GM18873 (cell line): ENCODE results near the gene REPS2.

ENCODE experiments used
- ATAC-seq: cut with Tn5 transposase; IDR thresholded peaks from one replicate; pipeline ENCODE4 v1.9.1; 2021; ENCODE audit warnings: mild to moderate bottlenecking, moderate library complexity, moderate number of reproducible peaks; ENCODE audit not compliant: unreplicated experiment, low FRiP score

The REPS2 gene

DNA sequence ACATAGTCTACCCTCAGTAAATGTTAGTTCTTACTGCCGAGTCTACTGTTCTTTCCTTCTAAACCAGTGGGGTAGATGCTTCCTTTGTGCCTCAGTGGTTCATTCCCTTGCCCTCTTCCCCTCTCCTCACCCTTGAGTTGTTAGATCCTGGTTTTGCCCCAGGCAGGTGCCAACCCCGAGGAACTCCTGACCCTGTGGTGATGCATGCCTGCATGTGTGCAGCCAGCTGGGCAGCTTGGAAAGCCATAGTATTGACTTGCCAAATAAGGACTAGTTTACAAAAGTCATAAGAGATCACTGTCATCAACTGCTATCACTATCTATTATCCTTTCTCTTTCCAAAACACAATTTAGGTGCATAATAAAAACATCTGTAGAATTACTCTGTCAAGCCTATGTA lies 50.9 kb downstream of the REPS2 start:
- no peak for ATAC-seq

DNA sequence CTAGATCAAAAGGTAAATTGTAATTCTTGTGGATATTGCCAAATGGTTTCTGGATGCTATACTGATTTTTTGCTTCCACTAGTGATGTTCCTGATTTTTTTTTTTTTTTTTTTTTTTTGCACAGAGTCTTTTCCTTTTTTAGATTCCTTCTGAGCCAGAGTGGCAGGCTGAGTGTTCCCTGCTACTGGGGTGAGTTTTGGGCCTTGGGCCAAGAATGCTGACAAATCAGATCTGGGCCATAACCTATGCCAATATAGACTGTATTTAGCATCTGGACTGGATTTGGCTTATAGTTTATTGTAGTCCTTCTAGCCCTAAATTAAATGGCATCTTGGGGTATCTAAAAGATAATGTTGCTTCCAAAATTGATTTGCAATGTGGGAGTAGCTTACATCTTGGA lies 52.8 kb downstream of the REPS2 start:
- ATAC-seq: no peak

DNA sequence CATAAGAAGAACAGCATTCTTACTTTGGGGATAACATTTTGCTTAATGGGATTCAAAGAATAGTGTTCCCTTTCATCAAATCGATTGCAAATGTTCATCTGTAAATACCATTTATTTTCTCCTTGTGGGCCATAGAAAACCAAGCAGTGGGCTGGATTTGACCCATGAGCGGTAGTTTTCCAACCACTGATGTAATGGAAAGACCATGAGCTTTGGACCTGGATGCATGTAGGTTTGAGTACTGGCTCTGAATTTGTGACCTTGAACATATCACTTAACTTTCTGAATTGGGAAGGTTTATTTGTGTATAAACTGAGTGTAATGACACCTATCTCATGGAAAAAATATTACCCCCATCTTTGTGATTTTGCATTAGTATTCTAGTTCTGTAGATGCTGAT lies 54.3 kb downstream of the REPS2 start:
- no peak for ATAC-seq

DNA sequence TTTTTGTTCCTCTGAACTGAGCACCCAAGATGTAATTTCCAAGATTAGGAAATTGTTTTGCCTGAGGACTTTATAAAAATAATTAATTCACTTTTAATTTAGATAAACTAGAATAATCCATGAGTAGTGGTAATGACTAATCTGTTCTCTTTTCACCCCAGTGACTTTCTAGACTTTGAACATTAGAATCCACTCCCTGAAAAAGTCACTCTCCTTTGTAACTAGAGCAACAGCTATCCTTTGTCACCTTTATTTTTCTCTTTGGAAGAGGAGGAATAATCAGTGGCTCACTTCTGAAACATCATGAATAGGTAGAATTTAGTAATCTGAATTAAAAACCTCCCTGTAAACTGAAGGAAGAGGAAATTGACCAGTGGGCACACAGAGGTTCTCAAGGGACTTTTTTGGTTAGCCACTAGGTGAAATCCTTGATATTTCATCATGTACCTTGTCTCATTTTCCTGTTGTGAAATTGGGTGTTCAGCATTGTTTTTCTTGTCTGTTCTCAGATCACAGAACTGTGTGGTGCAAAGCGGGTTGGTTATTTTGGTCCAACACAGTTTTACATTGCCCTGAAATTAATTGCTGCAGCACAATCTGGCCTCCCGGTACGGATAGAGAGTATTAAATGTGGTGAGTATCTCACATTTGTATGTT lies 59.4 kb downstream of the REPS2 start:
- no peak for ATAC-seq

DNA sequence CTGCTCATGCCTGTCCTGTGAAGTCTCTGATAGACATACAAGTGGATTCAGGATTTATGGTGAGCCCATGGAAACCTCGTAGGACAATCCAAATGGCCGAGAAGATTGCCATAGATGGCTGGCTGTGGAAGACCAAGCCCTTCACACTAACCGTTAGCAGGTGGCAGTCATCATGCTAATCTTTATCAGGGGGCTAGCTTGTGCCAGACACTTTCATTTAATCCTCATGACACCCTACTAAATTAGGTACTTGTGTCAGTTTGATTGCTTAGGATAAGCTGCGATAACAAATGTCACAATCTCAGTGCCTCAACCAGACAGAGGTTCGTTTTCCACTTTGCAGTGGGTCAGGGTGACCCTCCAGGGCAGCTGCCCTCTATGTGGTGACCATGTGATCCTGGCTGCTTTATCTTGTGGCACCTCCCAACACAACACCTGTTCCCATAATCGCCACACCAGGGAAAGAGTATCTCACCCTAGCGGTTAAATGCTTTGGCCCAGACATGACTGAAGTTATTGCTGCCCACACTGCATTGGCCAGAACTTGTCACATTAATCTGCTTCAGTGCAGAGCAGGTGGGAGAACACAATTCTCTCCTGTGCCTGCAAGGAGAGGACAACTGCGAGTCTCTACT lies 60.8 kb downstream of the REPS2 start:
- no peak for ATAC-seq

DNA sequence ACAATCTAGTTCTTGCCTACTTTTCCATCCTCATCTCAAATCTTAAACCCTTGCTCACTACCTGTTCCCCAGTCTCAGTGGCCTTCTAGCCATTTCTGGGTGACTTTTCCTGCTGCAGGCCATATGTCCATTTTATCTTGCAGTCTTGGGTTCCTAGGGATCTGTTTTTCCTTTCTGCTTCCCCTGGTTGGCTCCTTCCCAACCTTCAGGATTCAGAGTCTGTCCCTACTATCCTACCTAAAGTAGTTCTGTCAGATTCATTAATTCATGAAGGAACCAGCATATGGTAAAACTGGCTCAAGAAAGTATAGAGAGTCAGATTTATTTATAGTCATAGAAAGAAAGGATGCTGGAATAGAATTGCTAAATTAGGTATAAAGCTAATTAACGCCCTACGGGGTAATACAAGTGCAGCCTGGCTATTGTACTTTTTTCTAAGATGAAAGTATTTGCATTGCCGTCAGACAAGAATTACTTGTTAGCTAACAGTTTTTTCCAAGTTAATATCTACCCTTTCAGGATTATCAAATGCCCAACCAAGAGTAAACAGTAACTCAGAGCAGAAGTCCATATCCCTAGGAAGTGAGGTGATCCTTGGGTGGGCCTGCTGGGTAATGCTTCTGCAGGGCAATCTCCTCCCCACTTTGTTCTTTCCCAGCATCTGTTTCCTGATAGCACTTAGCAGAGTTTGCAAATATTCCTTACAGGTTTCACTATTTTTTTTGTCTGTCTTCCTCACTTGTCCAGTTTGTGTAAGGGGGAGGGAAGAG lies 63.6 kb downstream of the REPS2 start:
- ATAC-seq: no peak

DNA sequence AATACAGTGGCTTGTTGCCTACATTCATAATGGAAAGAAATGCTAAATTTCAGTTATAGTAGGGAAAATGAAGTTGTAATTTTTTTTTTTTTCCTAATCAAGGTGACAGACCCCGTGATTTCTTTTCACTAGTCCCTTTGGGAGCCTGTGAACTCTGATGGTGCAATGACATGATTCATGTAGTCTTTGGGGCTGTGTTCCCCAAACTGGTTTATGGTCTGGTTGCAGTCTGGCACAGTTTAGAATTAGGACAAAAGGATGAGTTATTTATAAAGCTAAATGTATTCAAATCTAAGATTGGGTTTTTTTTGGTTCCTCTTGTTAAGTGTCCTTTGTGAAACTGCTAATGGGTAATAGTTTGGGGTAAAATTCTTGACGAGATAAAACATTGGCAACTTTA lies 66.0 kb downstream of the REPS2 start:
- no peak for ATAC-seq

DNA sequence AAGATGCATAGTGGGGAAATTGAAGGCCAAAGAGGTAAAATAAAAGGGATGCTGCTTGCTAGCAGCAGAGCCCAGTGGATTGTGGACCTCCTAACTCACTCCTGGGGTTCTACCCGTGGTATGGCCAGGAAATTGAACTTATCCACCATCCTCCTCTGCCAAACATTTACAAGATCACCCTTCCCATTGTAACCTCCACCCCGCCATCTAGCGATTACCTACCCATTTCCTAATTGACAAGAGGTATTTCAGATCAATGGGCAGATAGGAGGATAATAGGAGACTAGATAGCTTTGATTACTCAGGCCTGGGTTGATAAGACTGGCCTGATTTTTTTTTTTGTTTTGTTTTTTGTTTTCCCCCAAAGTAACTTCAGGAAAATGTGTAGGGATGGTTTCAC lies 67.8 kb downstream of the REPS2 start:
- no peak for ATAC-seq

DNA sequence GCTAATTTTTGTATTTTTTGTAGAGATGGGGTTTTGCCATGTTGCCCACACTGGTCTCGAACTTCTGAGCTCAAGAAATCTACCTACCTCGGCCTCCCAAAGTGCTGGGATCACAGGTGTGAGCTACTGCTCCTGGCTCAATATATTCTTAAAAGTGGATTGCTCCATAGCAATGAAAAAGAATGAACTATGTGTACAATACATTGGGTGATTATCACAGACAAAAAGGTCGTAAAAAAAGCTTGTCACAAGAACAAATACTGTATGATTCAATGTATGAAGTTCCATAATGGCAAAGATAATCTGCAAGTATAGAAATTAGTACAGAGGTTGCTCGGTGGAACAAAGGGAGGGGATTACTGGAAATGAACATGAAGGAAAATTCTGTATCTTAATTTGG lies 70.7 kb downstream of the REPS2 start:
- ATAC-seq: no peak

DNA sequence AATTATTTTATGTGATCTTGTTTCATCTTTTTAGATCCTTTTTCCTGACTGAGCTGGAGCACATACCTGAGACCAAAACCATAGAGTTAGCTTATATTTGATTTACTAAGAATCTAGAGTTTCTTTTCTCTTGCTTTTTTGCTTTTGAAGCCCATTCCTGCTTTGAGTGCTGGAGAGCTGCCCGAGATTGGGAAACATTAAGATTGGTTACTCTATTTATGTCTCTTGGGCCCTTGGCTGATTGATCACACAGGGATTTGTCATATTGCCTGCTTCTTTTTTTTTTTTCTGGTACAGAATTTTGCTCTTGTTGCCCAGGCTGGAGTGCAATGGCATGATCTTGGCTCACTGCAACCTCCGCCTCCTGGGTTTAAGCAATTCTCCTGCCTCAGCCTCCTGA lies 73.9 kb downstream of the REPS2 start:
- ATAC-seq: no peak

DNA sequence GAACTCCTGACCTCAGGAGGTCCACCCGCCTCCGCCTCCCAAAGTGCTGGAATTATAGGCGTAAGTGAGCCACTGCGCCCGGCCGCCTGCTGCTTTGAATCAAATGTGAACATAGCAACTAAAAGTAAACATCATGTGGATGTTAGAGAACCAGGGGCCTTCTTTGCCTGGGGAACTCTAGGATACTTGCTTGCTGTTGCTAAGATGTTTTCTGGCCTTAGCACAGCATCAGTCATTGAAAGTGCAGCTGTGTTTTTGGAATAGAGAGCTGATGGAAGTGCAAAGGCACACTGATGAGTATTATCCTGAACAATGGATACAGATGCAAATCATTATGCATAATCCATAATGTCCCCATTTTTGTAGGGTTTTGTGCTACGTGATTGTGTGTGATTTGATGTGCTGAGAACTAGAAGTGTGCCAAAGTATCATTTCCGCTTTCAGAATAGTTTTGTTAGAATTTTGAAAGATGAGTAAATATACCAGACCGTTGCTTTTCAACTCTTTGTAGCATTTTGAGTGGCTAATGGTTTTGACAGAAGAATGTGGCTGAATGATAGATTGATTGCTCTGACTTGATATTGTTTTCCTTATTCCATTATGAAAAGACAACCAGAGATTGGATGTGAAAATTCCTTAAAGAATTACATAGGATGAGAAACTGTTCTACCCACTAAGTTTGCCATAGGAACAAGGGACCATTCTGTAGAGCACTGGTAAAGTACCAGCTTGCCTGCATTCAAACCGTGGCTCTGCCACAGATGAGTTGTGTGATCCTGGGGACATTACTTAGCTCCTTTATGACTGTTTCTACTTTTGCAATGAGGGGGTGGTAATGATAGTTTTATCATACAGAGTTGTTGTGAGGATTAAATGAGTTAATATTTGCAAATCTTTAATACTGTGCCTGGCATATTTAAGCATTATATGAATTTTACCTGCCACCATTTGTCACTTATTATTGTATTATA lies 74.7 kb downstream of the REPS2 start:
- no peak for ATAC-seq

DNA sequence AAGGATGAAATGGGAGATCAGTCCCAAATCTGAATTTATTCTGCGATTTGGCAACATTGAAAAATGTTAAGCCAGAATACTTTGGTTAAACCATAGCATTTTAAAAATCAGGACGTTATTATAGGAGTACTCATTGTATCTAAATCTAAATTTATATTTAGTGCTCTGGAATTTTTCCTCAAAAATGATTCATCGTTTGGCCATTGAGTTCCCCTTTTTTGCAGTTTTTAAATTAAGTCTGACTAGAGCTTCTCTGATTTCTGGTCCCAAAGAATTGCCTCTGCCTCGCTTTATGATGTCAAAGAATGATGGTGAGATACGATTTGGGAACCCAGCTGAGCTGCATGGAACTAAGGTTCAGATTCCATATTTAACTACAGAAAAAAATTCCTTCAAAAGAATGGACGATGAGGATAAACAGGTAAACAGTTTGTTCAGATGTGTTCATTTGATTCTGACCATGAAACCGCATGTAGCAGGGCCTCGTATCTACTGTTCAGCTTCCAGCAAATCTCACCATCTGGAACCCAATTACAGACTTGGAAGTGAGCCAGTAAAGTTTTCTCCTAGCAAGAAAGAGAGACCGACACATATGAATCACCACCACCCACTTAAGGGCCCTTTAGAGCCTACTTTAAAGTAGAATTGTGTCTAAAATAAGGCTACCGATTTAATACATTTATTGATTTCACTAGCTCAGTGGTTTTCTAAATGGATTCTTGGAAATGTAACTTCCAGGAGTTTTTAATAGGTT lies 75.6 kb downstream of the REPS2 start:
- no peak for ATAC-seq

DNA sequence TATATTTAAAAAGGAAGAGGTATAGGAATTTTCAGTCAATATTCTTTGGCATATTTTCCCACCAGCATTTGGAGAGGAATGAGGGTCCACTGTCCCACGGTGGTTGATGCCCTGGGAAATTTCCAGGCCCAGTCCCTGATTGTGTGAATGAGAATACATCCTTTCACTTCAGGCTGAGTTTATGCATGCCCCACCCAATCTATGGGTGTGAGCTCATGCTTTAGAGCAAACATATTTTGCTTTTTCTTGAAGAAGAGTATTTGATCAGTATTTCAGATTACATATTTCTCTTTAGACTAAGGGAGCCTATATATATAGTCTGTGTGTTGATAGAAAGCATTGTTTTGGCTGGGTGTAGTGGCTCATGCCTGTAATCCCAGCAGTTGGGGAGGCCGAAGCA lies 77.2 kb downstream of the REPS2 start:
- no peak for ATAC-seq

DNA sequence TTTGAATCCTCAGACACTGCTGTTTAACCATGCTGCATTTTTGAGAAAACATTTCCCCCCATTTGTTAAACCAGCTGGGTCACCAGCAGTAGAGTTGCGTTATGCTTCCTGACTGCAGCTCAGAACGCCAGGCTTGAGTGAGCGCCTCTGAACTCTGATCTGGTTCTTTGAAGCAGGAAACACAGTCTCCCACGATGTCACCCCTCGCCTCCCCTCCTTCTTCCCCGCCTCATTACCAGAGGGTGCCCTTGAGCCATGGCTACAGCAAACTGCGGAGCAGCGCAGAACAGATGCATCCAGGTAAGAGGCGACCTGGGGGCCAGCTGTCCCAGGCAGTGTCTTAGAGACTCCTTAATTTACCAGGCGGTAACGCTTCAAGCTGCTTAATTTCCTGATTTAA lies 78.4 kb downstream of the REPS2 start:
- ATAC-seq: no peak

DNA sequence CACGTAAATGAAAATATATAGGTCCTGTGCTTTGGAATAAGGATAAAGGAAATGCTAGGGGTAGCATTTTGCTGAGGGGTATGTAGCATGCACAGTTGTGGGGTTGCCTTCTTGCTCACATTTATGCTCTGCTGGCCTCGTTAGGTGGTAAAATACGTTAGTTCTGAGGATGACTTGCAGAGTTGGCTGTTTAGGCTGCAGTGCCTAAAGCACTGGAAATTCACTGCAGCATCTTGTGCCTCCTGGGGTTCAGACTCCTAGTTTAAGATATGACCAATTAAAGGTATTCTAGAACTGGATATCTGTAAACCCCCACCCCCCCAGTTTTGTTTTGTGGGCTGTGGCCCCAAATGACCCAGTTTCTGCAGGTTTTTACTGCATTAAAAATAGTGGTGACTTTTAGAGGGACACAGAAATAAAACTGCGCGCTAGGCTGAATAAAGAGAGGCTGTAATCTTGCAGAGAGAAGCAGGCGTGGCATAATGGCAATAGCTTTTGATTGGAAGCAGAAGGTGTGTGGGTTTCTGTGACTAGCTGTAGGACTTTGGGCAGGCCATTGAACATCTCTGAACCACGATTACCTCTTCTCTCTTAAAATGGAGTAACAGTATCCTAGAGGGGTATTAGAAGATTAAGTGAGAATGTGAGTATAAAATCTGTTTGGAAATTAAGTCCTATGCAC lies 79.3 kb downstream of the REPS2 start:
- ATAC-seq: no peak

DNA sequence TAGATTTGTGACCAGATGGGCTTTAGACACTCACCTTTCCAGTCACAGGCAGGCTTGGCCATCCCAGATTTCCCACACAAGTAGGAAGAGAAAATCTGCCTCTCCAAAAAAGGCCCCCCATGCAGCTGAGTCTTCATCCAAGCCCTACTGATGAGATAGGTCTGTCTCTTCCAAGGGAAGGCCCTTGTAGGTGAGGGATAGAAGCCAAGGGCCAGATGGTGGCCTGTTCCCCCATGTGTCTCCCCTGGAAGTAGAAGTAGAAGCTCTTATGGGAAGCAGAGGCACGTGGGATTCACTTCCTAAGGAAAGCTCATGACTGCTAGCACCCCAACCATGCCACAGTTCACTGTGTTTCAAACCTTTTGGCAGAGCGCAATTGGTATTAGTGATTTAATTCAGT lies 81.5 kb downstream of the REPS2 start:
- ATAC-seq: no peak

DNA sequence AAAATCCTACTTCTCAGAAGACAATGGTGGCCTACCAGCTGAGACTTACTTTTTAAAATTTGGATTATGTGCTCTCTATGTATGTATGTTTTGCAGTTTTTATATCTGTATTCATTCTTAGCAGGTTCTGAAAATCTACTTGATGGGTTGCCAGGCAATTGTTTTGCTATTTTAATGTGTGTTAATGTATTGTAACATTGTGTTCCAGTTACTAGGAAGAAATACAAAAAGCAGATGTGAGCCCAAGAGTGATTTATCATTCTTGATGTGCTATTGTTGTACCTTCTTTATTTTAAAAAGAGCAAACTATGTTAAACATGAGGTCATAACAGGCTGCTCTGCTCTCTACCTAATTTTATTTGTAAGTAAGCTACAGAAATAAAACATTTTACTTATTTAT lies 81.9 kb downstream of the REPS2 start:
- no peak for ATAC-seq

DNA sequence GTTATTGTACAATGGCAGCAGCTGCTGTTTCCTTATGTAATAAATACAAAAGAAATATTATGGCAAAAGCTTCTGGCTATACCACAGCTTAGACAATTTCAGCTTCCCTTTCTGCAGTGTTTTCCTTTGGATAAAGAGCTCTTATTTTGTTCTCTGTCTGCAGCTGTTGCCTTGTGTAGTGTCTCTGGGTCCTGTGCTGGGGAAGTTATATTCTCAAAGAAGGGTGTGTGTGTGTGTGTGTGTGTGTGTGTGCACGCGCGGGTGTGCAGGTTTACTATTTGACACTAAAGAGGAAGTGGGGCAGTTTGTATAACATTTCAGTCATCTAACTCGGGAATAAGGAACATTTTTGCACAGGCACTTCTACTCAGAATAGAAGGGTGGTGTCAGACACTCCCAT lies 83.6 kb downstream of the REPS2 start:
- no peak for ATAC-seq

DNA sequence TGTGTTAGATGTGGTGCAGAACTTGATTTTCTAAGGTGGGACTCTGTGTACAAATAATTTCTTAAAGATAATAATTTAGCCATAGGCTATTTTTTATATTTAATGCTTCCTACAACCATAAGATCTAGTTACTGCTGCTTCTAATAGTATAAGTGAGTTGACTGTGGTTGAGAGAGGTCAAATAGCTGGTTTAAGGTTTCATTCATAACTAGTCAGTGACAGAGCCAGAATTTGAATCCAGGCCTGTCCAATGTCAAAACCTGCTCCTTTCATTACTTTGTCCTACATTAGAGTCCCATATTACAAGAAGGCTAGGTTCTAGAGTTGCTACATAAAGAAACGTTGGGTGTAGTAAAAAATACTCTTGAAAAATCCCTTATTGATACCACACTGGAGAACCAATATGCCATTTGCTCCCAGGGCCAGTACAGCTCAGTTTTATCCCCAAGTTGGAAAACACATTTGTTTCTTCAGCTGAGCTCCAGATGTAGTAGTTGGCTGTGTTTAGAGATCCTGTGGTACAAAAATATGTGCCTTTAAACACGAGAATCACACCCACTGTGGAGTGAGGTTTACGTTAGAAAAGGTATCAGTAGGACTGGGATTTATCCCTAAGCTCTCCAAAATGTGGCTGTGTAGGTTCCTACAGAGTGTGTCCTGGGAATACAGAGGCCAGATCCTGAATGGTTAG lies 84.3 kb downstream of the REPS2 start:
- ATAC-seq: no peak
